A549 (cell line): ENCODE measurements around the gene ANO4.

Source experiments
- BHLHE40 ChIP-seq: IDR thresholded peaks from 2 replicates; pipeline ENCODE4 v1.6.1; 2012; ENCODE audit warnings: low read depth, low read length, inconsistent platforms
- CEBPB ChIP-seq, 2 experiments: fragments of >200 bp in 1 of 2; sonication (Bioruptor Twin) in 1 of 2; formaldehyde crosslinking in 1 of 2; IDR thresholded peaks; 2 replicates each; pipeline ENCODE4 v1.6.1; 2012 to 2016
- CHD4 ChIP-seq: fragments of 200-600 bp; sonication (generic); IDR thresholded peaks from 2 replicates; pipeline ENCODE4 v1.6.1; 2016; ENCODE audit warnings: antibody characterized with exemption, mild to moderate bottlenecking, borderline replicate concordance
- CTCF ChIP-seq: fragments of >200 bp; sonication (Bioruptor Twin); formaldehyde crosslinking; IDR thresholded peaks from 3 replicates; pipeline ENCODE4 v1.5.1; 2016
- EHMT2 ChIP-seq: fragments of 200-600 bp; sonication (generic); IDR thresholded peaks from 2 replicates; pipeline ENCODE4 v1.6.1; 2016; ENCODE audit warnings: antibody characterized with exemption, low read depth, mild to moderate bottlenecking, moderate library complexity
- EP300 ChIP-seq, 2 experiments: fragments of >200 bp; sonication (Bioruptor Twin); formaldehyde crosslinking; IDR thresholded peaks; 2 replicates in 1 of 2; 3 replicates in 1 of 2; pipeline ENCODE4 v1.6.1; 2016 to 2017
- KDM1A ChIP-seq: fragments of 200-600 bp; sonication (generic); IDR thresholded peaks from 2 replicates; pipeline ENCODE4 v1.6.1; 2016; ENCODE audit warnings: low read depth, mild to moderate bottlenecking
- MAZ ChIP-seq: fragments of 150-350 bp; IDR thresholded peaks from 2 replicates; pipeline ENCODE4 v1.6.1; 2014; ENCODE audit warnings: antibody characterized with exemption, low read depth, low read length, borderline replicate concordance
- NFE2L2 ChIP-seq: fragments of 150-350 bp; conservative IDR thresholded peaks from 2 replicates; pipeline ENCODE4 v1.6.1; 2014; ENCODE audit warnings: low read length
- REST ChIP-seq: fragments of 200-600 bp; sonication (generic); IDR thresholded peaks from 2 replicates; pipeline ENCODE4 v1.6.1; 2016; ENCODE audit warnings: antibody characterized with exemption, mild to moderate bottlenecking, moderate library complexity
- RFX5 ChIP-seq: fragments of 450-650 bp; IDR thresholded peaks from 2 replicates; pipeline ENCODE4 v1.7.1; 2014; ENCODE audit warnings: antibody characterized with exemption, mild to moderate bottlenecking, moderate library complexity
- SMC3 ChIP-seq: fragments of >200 bp; sonication (Bioruptor Twin); formaldehyde crosslinking; IDR thresholded peaks from 3 replicates; pipeline ENCODE4 v1.6.1; 2018; ENCODE audit warnings: inconsistent platforms
- ZNF302 ChIP-seq: fragments of 250-450 bp; sonication (Bioruptor Pico); IDR thresholded peaks from 2 replicates; pipeline ENCODE4 v1.9.0; 2021; ENCODE audit warnings: inconsistent platforms, mild to moderate bottlenecking, moderate library complexity

GRCh38 chr12:100808777-100809176 is 14.2 kb downstream of the ANO4 start:
- TF ChIP-seq CTCF = no peak
- TF ChIP-seq CHD4 = no peak
- no peak for TF ChIP-seq EHMT2
- TF ChIP-seq REST = no peak
- no peak for TF ChIP-seq RFX5
- TF ChIP-seq EP300 (IDR thresholded peaks at IDR 0.05) = no peak
- no peak for TF ChIP-seq BHLHE40
- TF ChIP-seq NFE2L2 = no peak
- TF ChIP-seq SMC3 = no peak
- no peak for TF ChIP-seq KDM1A
- TF ChIP-seq CEBPB (IDR thresholded peaks at IDR 0.05) = no peak
- no peak for TF ChIP-seq ZNF302 (CRISPR knock-in tag)
- TF ChIP-seq MAZ = no peak
